ENCODE measurements around the gene SPRR3. TPM values are rescaled to one million over a fixed set of nuclear protein-coding genes. Genes with fewer than 3 reads are reported as not detected.

The SPRR3 gene
- total and polyA plus RNA-seq, 2 experiments from 2014 or later: not detected

GRCh38 chr1:152997901-152998300, 3.6 kb upstream of the SPRR3 start (continued):
- no peak for TF ChIP-seq ZNF462 (CRISPR knock-in tag; IDR thresholded peaks at IDR 0.05)

- H3F3A ChIP-seq (replicated peaks; ENCODE audit: low read depth): no peaks in the 10 kb centered on the region
- ATAC-seq (no peak), DNase-seq (ENCODE audit: low spot score) (no peak)
- H3K4me1 ChIP-seq (ENCODE audit: insufficient read depth): no peaks in the 10 kb centered on the region; the same call in 1 of the 2 replicates
- H3K4me1 Mint-ChIP-seq: peaks cover 11% of the 10 kb centered on the region; the same call in 2 of the 3 replicates
- H3K4me2 ChIP-seq: no peak overlapping the region
- no peak overlapping the region for H3K4me3 ChIP-seq
- H3K36me3 Mint-ChIP-seq (ENCODE audit: low read depth): no peaks in the 10 kb centered on the region; the same call in 2 of the 3 replicates
- H3K36me3 ChIP-seq (ENCODE audit: insufficient read depth): no peaks in the 10 kb centered on the region
- no peaks in the 10 kb centered on the region for H4K20me1 ChIP-seq (replicated peaks; ENCODE audit: insufficient read depth)
- H3K27me3 ChIP-seq (ENCODE audit: insufficient read depth): no peaks in the 10 kb centered on the region
- H3K27me3 Mint-ChIP-seq (ENCODE audit: insufficient read depth, low read depth, poor library complexity): peaks cover 2% of the 10 kb centered on the region
- no peak overlapping the region for H3K27ac ChIP-seq (ENCODE audit: low read depth)
- no peaks in the 10 kb centered on the region for H3K9me2 ChIP-seq (ENCODE audit: insufficient read depth)
- H3K79me2 ChIP-seq (replicated peaks; ENCODE audit: insufficient read depth): no peaks in the 10 kb centered on the region
- H3K27ac Mint-ChIP-seq: no peak overlapping the region
- H3K9me3 Mint-ChIP-seq: peaks cover 8% of the 10 kb centered on the region; the same call in 2 of the 3 replicates
- H2AFZ ChIP-seq: peak overlapping the region; percentile 48; the same call in 1 of the 2 replicates
- no peak overlapping the region for H3K4me3 Mint-ChIP-seq
- no peak for TF ChIP-seq REST (IDR thresholded peaks at IDR 0.05; ENCODE audit: unreplicated experiment)
- no peak for TF ChIP-seq POLR2AphosphoS5 (IDR thresholded peaks at IDR 0.05; ENCODE audit: low read depth)
- no peak for TF ChIP-seq EZH2 (IDR thresholded peaks at IDR 0.05; ENCODE audit: low read depth, unreplicated experiment)
- TF ChIP-seq JUNB (IDR thresholded peaks at IDR 0.05; ENCODE audit: unreplicated experiment): no peak
- no peak for TF ChIP-seq NANOG (IDR thresholded peaks at IDR 0.05; ENCODE audit: borderline replicate concordance)
- TF ChIP-seq CREB1 (CRISPR knock-in tag; IDR thresholded peaks at IDR 0.05; ENCODE audit: low read depth): no peak
- TF ChIP-seq ZNF114 (CRISPR knock-in tag; IDR thresholded peaks at IDR 0.05): no peak
Observed at GRCh38 chr1:152998476-152998875, 3.1 kb upstream of the SPRR3 start.
